Measurements from ENCODE around the gene FOXP1. TPM values are rescaled to one million over a fixed set of nuclear protein-coding genes. Genes with fewer than 3 reads are reported as not detected.

Gene FOXP1
- total RNA-seq, 1 experiment from 2014 or later, result 75.3 TPM

DNA sequence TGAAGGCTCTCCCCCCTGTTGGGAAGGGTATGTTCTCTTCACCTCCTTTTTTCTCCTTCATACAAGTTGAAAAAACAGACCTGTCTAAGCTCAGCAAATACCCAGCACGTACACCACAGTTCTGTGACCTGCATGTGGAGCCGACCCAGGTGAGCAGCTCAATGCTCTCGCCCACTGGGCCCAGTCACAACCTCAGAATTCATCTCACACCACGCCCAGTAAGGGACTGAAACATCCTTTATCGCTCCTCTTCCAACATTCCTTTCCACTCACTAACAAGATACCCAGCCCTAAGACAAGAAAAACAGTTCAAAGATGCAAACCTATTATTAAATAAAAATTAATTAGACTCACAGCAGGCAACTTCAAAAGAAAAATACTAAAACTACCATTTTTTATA, 68.9 kb downstream of the FOXP1 start:
- H4K20me1 ChIP-seq (ENCODE audit: control insufficient read depth, insufficient read depth, insufficient read length), result no peaks in the 10 kb centered on the region
- Mint-ChIP-seq H3K36me3 (ENCODE audit: insufficient read depth in 1 of 3, low read depth in 3 of 3) (no peaks in the 10 kb centered on the region), H3K27ac (no peak overlapping the region), H3K9me3 (no peaks in the 10 kb centered on the region), H3K4me1 (peaks cover 29 to 35% of the 10 kb centered on the region in 2 experiments), H3K4me3 (no peak overlapping the region), H3K27me3 (ENCODE audit: low read depth) (no peaks in the 10 kb centered on the region)
- H3K79me2 ChIP-seq (ENCODE audit: insufficient read depth, low read length), result no peaks in the 10 kb centered on the region
- no peak overlapping the region for H2BK120ac ChIP-seq (ENCODE audit: low read depth, low read length, poor library complexity, severe bottlenecking)
- no peak overlapping the region for H2AFZ ChIP-seq (ENCODE audit: low read length)
- H3K27me3 ChIP-seq (ENCODE audit: insufficient read depth, low read length), result no peaks in the 10 kb centered on the region
- H2AK5ac ChIP-seq (ENCODE audit: insufficient read length, low read length), result no peak overlapping the region
- 0 out of 2 replicates have a peak, but pooled peaks cover 3% of the 10 kb centered on the region for H3K4me1 ChIP-seq (ENCODE audit: insufficient read depth, low read length)
- H3K18ac ChIP-seq (ENCODE audit: insufficient read length, low read depth, low read length), result no peak overlapping the region
- H2BK20ac ChIP-seq (ENCODE audit: low read depth, low read length, poor library complexity, severe bottlenecking), result no peak overlapping the region
- no peak overlapping the region for H3K27ac ChIP-seq (ENCODE audit: insufficient read length, low read depth, low read length)
- no CpG with 5 or more reads among the region's 5 CpGs for WGBS (ENCODE audit: extremely low coverage, insufficient read length, low lambda C conversion rate)
- no peak overlapping the region for H2BK15ac ChIP-seq (ENCODE audit: low read depth, low read length)
- H3K79me1 ChIP-seq (ENCODE audit: insufficient read depth, low read depth, low read length, poor library complexity, severe bottlenecking), result no peaks in the 10 kb centered on the region
- no peak overlapping the region for H3K4me2 ChIP-seq (ENCODE audit: insufficient read depth, insufficient read length, low read length)
- H3K56ac ChIP-seq (ENCODE audit: insufficient read length, low read depth, low read length), result no peak overlapping the region
- H2BK5ac ChIP-seq (ENCODE audit: insufficient read length, low read length), result no peak overlapping the region
- H3K4ac ChIP-seq (ENCODE audit: low read depth, low read length), result no peak overlapping the region
- TF ChIP-seq, protein P1, sequence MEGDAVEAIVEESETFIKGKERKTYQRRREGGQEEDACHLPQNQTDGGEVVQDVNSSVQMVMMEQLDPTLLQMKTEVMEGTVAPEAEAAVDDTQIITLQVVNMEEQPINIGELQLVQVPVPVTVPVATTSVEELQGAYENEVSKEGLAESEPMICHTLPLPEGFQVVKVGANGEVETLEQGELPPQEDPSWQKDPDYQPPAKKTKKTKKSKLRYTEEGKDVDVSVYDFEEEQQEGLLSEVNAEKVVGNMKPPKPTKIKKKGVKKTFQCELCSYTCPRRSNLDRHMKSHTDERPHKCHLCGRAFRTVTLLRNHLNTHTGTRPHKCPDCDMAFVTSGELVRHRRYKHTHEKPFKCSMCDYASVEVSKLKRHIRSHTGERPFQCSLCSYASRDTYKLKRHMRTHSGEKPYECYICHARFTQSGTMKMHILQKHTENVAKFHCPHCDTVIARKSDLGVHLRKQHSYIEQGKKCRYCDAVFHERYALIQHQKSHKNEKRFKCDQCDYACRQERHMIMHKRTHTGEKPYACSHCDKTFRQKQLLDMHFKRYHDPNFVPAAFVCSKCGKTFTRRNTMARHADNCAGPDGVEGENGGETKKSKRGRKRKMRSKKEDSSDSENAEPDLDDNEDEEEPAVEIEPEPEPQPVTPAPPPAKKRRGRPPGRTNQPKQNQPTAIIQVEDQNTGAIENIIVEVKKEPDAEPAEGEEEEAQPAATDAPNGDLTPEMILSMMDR (conservative IDR thresholded peaks at IDR 0.05), result no peak
- H2BK12ac ChIP-seq (ENCODE audit: insufficient read length, low read depth, low read length), result no peak overlapping the region
- no peak overlapping the region for H3K23ac ChIP-seq (ENCODE audit: insufficient read length, low read depth, low read length)
- H3K9ac ChIP-seq (ENCODE audit: extremely low read depth, insufficient read length, low read length), result no peak overlapping the region
- H3K23me2 ChIP-seq (ENCODE audit: insufficient read length, low read depth, low read length, poor library complexity, severe bottlenecking), result no peaks in the 10 kb centered on the region
- no peak overlapping the region for H4K91ac ChIP-seq (ENCODE audit: insufficient read length, low read depth, low read length)
- H4K8ac ChIP-seq (replicated peaks; ENCODE audit: insufficient read length, low read depth, low read length), result no peak overlapping the region
- no peak overlapping the region for H3T11ph ChIP-seq (ENCODE audit: low read length)
- H4K5ac ChIP-seq (ENCODE audit: insufficient read length, low read depth, low read length), result no peak overlapping the region
- no peak for DNase-seq
- H3K9me3 ChIP-seq (ENCODE audit: control insufficient read depth, low read depth, low read length), result no peaks in the 10 kb centered on the region
- no peak overlapping the region for H3K14ac ChIP-seq (ENCODE audit: insufficient read depth, low read length)

Data from H9 (cell line).